GM21825 (cell line): ENCODE results near the gene FAM186B.
"Not testable (repeated sequence)": the region's sequence is repeated elsewhere in the genome, so short reads cannot be mapped to it uniquely, and the experiment has no call there.

Experiments
- ATAC-seq: cut with Tn5 transposase; IDR thresholded peaks from one replicate; pipeline ENCODE4 v1.9.1; 2021; ENCODE audit warnings: mild to moderate bottlenecking, moderate library complexity; ENCODE audit not compliant: unreplicated experiment

Gene FAM186B

GRCh38 chr12:49635036-49635435 lies 29.6 kb upstream of the FAM186B start:
- no peak for ATAC-seq

DNA sequence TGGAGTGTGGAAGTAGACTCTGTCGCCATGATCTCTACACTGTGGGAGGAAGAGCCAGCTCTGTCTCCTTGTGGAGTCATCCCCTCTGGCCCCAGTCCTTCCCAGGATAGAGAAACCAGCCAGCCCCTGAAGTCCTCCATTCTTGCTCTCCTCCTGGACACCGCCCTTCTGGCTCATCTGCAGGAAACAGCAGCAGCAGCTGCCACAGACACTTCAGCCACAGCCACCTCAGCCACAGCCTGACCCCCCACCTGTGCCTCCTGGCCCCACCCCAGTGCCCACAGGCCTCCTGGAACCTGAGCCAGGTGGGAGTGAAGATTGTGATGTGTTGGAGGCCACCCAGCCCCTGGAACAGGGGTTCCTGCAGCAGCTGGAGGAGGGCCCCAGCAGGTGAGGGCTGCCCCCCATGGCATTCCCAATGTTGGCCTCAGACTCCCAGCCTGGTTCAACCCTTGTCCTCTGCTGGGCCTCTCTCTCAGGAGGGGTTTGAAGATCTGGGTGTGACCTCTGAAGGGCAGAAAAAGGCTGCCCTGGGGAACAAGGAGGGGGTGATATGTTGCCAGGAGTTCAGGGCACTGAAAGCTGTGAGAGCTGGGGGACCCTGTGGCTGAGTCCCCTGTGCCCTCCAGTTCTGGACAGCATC lies 28.4 kb upstream of the FAM186B start:
- no peak for ATAC-seq

GRCh38 chr12:49632986-49633702 lies 27.7 kb upstream of the FAM186B start:
- ATAC-seq: no peak

DNA sequence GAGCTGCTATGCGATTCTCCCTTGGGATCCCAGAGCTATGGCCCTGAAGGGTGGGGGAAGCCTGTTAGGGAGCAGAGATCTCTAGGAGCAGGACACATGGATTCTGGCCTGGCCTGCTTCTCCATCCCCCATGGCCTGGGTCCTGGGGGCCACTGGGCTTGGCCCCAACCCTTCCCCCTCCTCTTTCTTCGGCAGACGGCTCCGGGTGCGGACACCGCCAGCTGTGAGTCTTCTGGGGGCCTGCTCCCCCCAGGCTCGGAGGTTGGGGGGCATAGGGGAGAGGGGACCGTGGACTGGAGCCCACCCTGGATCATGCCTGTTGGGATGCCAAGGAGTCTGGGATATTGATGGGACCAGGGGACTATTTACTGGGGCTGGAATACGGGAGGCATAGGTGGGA lies 27.0 kb upstream of the FAM186B start:
- ATAC-seq: no peak

DNA sequence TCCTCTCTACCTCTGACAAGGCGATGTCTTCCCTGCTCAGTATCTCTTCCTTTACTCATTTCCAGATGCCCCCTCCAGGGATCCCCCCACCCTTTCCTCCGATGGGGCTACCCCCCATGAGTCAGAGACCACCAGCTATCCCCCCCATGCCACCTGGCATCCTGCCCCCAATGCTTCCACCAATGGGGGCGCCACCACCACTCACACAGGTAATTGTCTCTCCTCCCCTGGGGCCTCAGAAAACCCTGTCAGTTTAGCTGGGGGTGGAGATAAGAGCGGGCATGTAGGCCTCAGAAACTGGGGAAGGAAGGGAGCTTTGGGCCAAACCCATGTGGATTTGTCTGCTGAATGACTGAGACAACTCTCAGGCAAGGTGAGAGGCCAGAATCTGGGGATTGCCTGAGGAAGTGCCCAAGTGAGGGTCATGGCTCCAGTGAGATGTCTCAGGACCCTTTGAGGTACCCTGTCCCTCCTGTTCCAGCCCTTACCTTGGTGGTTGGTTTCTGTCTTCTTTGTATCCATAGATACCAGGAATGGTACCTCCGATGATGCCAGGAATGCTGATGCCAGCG lies 26.0 kb upstream of the FAM186B start:
- no peak for ATAC-seq

DNA sequence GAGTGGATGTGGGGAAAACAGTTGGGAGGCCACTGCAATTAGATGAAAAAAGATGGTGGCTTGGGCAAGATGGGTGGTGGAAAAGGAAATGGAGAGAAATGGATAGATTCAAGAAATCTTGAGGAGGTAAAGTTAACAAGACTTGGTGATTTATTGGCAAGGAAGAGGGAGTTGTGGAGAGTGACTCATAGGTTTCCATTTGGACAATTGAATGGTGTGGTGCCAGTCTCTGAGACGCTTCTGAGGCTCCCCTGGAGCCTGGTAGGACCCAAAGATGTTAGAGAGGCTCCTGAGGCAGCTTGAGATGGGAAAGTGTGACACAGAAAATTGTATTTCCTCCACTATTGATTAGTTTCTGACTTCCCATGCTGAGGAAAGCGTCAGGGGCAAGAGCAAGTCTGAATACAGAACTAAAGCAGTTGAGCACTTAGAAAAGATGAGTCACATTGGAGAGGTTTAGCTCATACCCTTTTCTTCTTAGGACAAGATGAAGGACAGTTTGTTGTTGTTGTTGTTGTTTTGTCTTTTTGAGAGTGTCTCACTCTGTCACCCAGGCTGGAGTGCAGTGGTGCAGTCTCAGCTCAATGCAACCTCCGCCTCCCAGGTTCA lies 22.4 kb upstream of the FAM186B start:
- ATAC-seq: no peak

DNA sequence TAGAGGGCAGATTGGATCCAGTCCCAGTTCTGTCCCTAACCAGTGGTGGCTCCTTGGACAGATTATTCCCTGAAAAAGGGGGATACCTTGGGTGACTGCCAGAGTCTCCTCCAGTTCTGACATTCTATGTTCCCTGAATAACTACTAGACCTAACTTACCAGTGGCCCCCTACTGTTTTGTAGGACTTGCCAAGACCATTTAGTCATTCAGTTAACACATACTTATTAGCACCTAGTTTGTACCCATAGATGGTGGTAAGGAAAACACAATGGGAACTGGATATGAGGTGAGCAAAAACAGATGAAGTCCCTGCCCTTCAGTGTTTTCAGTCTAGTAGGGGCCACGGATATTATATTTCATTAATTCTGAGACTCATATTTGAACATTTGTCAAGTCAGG lies 21.4 kb upstream of the FAM186B start:
- ATAC-seq: no peak

- no peak for ATAC-seq
Observed at GRCh38 chr12:49626169-49626835, 20.9 kb upstream of the FAM186B start.

DNA sequence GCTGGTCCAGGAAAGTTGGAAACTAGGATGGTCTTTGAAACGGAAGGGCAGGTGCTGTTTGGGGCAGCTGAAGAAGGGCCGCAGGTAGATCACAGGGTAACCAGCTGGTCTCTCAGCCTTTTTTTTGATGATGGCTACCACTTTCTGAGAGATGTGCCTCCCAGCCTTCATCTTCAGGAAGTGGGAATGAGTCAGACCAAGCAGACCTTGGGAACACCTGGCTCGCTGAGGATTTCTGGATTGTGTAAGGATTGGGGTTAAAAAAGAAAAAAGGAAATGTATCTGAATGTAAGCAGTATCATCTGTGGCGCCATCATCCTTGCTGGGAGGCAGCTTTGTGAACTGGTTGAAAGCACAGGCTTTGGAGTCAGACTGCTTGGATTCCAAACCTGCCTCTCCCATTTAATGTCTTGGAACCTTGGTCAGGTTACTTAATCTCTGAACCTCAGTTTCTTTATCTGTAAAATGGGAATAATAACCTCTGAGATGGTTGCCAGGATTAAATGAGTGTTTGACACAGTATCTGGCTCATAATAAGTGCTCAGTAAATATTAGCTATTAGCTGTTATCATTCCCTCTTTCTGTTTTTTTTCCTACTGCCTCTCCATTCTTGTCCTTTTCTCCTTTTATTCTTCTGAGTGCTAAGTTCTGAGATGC lies 19.6 kb upstream of the FAM186B start:
- no peak for ATAC-seq

DNA sequence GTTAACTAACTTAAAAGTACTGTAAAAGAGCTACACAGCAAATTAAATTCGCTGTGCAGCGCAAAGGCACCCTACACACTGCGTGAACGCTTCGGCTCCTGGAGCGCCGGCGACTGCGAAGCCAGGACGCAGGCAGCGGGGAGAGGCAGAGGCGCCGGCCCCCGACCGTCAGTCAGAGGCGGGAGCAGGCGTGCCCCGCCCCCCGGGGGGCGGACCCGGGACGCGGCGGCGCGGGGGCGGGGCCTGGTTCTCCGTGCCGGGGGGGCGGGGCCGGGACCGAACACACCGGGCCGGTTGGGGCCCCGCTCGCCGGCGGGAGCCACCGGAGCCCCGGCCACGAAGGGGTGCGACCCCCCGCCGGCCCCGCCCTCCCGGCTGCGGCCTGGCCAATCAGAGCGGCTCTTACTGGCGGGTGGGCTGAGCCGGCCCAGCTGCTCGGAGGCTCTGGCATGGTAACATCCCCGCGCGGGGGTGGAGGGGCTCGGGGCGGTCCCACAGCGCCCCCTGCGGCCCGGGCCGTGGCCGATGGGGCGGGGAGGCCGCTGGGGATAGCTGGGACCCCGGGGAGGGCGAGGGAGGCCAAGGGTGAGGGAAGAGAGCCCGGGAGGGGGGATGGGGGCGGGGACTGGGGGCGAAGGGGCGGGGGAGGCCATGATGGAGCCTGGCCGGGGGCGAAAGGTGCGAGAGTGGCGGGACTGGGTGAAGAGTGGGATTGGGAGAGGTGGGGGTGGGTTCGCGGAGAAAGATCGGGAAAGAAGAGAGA lies 17.9 kb upstream of the FAM186B start, which contains the start of gene PRPF40B:
TSS of gene PRPF40B (plus strand) at position 420 of the 763 bp plus-strand sequence. CDS start at position 450, 30 bp downstream.
- peak; percentile 66 for ATAC-seq

GRCh38 chr12:49622501-49623141 lies 17.2 kb upstream of the FAM186B start:
- ATAC-seq: peak; percentile 27

DNA sequence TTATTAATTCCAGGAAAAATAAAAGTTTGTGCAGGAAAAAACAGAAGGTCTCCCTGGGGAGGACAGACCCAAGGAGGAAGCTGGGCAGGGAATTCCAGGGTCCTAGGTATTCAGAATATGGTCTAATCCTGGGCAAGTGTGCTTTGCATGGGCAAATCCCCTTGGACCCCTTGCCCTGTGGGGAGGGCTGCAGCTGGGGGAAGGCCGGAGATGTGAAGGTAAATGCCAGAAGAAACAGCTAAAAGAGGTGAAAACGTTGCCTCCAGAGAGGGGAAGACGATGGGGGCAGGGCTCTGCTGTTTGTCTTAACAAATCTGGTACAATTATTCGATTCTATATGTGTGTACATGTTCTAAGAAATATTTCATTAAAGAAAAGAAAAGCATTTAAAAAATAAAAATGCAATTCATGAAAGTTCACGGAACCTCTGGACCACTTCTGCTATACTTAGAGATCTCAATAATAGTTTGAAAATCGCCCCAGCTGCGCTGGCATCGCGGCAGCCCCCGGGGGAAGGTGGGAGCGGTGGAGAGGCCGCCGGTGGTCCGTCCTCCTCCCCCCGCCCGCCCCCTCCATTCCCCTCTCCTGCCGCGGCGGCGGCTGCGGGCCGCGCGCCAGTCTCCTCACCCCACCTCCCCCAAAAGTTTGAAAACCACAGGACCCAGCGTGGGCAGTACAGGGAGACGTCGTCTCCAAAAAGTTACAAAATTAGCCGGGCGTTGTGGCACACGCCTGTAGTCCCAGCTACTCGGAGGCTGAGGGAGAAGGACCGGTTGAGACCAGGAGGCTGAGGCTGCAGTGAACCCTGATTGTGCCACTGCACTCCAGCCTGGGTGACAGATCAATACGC lies 16.4 kb upstream of the FAM186B start:
- no peak for ATAC-seq

DNA sequence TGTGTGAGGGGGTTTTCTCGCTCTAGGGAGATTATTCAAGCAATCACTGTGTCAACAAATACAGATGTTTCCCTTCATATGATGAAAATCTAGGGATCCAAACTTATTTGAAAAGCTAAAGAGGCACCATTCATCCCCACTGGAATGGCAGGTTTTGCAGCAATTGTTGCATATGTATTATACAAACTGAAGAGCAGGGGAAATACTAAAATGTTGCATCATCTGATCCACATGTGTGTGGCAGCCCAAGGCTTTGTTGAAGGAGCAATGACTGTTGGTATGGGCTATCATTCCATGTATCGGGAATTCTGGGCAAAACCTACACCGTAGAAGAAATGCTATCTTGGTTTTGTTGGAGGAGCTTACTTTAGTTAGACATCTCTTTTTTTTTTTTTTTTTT lies 13.8 kb upstream of the FAM186B start:
- ATAC-seq: no peak

DNA sequence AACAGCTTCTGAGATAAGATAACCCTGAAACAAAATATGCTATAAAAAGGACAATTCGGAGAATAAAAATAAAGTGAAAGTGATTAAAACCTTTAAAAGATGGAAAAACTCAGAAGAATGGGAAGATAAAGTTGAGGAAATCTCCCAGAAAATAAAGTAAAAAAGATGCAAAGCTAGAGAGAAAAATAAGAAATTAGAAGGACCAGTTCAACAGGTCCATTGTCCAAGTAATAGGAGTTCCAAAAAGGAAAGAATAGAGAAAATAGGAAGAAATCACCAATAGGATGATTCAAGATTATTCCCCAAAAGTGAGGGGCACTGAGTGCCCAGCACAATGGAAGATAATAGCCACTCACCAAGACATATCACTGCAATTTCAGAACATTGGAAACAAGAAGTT lies 13.1 kb upstream of the FAM186B start:
- ATAC-seq: no peak

- no peak for ATAC-seq
Observed at GRCh38 chr12:49616533-49617219, 11.2 kb upstream of the FAM186B start.

DNA sequence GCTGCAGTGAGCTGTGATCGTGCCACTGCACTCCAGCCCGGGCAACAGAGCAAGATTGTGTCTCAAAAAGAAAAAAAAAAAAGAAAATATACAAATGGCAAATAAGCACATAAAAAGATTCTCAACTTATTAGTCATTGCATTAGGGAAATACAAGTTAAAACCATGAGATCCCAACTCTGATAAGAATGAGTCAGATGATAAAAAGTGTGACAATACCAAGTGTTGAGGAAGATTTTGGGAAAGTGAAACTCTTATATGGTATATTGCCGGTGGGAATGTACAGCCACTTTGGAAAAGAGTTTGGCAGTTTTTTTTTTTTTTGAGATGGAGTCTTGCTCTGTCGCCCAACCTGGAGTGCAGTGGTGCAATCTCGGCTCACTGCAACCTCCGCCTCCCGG lies 10.3 kb upstream of the FAM186B start:
- no peak for ATAC-seq

- ATAC-seq: no peak
Observed at GRCh38 chr12:49612210-49612609, 6.8 kb upstream of the FAM186B start.

DNA sequence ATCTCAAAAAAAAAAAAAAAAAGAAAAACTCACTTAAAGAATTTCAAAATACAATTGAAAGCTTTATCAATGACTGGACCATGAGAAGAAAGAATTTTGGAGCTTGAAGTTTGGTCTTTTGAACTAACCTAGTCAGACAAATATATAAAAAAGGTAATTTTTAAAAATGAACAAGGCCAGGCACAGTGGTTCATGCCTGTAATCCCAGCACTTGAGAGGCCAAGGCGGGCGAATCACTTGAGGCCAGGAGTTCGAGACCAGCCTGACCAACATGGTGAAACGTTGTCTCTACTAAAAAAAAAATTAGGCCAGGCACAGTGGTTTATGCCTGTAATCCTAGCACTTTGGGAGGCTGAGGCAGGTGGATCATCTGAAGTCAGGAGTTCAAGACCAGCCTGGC lies 5.3 kb upstream of the FAM186B start:
- not testable (repeated sequence) for ATAC-seq
